Neural progenitor cell (in vitro differentiated cells): ENCODE results near the gene TBC1D23. TPM values are rescaled to one million over a fixed set of nuclear protein-coding genes. Genes with fewer than 3 reads are reported as not detected.

Experiments
- DNase-seq: peaks from one replicate; pipeline ENCODE4 v3.0.0-alpha.2; 2016; ENCODE audit warnings: low spot score
- H2AFZ ChIP-seq: fragments of 200-600 bp; sonication (generic); replicated peaks from 2 replicates; pipeline ENCODE4 v1.6.1; 2016; ENCODE audit warnings: antibody characterized with exemption
- H3F3A ChIP-seq: fragments of 200-600 bp; sonication (generic); 2 replicates; pipeline ENCODE4 v1.6.1; 2016; ENCODE audit warnings: antibody characterized with exemption, low read depth
- H3K27ac ChIP-seq: fragments of 200-600 bp; sonication (generic); 2 replicates; pipeline ENCODE4 v1.5.1; 2016; ENCODE audit warnings: mild to moderate bottlenecking
- H3K27me3 ChIP-seq: fragments of 200-600 bp; sonication (generic); 2 replicates; pipeline ENCODE4 v1.6.1; 2016; ENCODE audit warnings: mild to moderate bottlenecking, moderate library complexity
- H3K36me3 ChIP-seq: fragments of 200-600 bp; sonication (generic); 2 replicates; pipeline ENCODE4 v1.5.1; 2016
- H3K4me1 ChIP-seq: fragments of 200-600 bp; sonication (generic); 2 replicates; pipeline ENCODE4 v1.6.1; 2016; ENCODE audit warnings: mixed run types
- H3K4me2 ChIP-seq: fragments of 200-600 bp; sonication (generic); 2 replicates; pipeline ENCODE4 v1.6.1; 2016
- H3K4me3 ChIP-seq: fragments of 200-600 bp; sonication (generic); 2 replicates; pipeline ENCODE4 v1.5.1; 2016
- H3K79me2 ChIP-seq: fragments of 200-600 bp; sonication (generic); 2 replicates; pipeline ENCODE4 v1.6.1; 2016; ENCODE audit warnings: low read depth
- H3K9ac ChIP-seq: fragments of 200-600 bp; sonication (generic); 2 replicates; pipeline ENCODE4 v1.6.1; 2016
- H3K9me3 ChIP-seq: fragments of 200-600 bp; sonication (generic); 2 replicates; pipeline ENCODE4 v1.5.1; 2016; ENCODE audit warnings: low read depth
- H4K20me1 ChIP-seq: fragments of 200-600 bp; sonication (generic); 2 replicates; pipeline ENCODE4 v1.6.1; 2016; ENCODE audit warnings: low read depth
- H3K27ac Mint-ChIP-seq: 3 replicates; pipeline ENCODE4 v1.8.0; 2021; ENCODE audit warnings: mixed read lengths
- H3K27me3 Mint-ChIP-seq: 2 replicates; pipeline ENCODE4 v1.8.0; 2022; ENCODE audit warnings: low read depth, mild to moderate bottlenecking, inconsistent platforms, moderate library complexity, mixed read lengths; ENCODE audit not compliant: insufficient read depth
- H3K36me3 Mint-ChIP-seq: 3 replicates; pipeline ENCODE4 v1.8.0; 2021; ENCODE audit warnings: mixed read lengths
- H3K4me1 Mint-ChIP-seq: 3 replicates; pipeline ENCODE4 v1.8.0; 2021; ENCODE audit warnings: mixed read lengths
- H3K4me3 Mint-ChIP-seq: 3 replicates; pipeline ENCODE4 v1.8.0; 2021; ENCODE audit warnings: mild to moderate bottlenecking, moderate library complexity, mixed read lengths
- H3K9me3 Mint-ChIP-seq: 3 replicates; pipeline ENCODE4 v1.8.0; 2020; ENCODE audit warnings: mixed read lengths
- EZH2 ChIP-seq: fragments of 200-600 bp; sonication (generic); IDR thresholded peaks from 2 replicates; pipeline ENCODE4 v1.6.1; 2017; ENCODE audit warnings: antibody characterized with exemption, mild to moderate bottlenecking, moderate library complexity
- EZH2phosphoT487 ChIP-seq: fragments of 200-600 bp; sonication (generic); IDR thresholded peaks from 2 replicates; pipeline ENCODE4 v1.6.1; 2017; ENCODE audit warnings: antibody characterized with exemption
- total RNA-seq: library from RNA; depleted of rRNA; stranded (reverse); fragments of >200 nt; gene quantifications from 2 replicates; pipeline ENCODE4 v1.2.3, GENCODE V29; 2015; ENCODE audit warnings: low replicate concordance
- TF ChIP-seq, protein P1 (sequence below): fragments of 200-600 bp; sonication (generic); IDR thresholded peaks from 2 replicates; pipeline ENCODE4 v1.5.1; 2017; ENCODE audit warnings: antibody characterized with exemption, mild to moderate bottlenecking

The TBC1D23 gene
- total RNA-seq, 1 donor from 2014 or later = 50.1 TPM

DNA sequence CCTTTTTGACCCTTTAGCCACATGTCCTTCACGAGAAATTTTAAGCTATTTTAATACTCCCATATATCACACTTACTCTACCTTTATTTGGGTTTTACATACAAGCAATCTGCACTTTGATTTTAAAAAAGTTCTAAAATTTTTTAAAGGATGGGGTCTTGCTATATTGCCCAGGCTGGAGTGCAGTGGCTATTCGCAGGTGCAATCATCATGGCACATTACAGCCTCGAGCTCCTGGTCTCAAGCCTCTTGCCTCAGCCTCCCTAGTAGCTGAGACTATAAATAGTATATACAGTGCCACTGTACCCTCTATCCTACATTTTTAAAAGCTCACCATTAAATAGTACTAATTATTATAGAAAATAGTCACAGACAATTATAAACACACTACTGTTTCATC lies 103.6 kb downstream of the TBC1D23 start:
- Mint-ChIP-seq H3K36me3 (peaks cover 22% of the 10 kb centered on the region), H3K27ac (no peak overlapping the region), H3K27me3 (no peaks in the 10 kb centered on the region), H3K4me3 (no peak overlapping the region), H3K4me1 (no peaks in the 10 kb centered on the region), H3K9me3 (peaks cover 3% of the 10 kb centered on the region)
- no peaks in the 10 kb centered on the region for H3K27me3 ChIP-seq
- H3K79me2 ChIP-seq = no peaks in the 10 kb centered on the region
- H3K9ac ChIP-seq = no peak overlapping the region
- no peaks in the 10 kb centered on the region for H3K4me1 ChIP-seq
- H3K27ac ChIP-seq = no peak overlapping the region
- no peak for DNase-seq
- H3K4me2 ChIP-seq = no peak overlapping the region
- H4K20me1 ChIP-seq = no peaks in the 10 kb centered on the region
- no peaks in the 10 kb centered on the region for H3K9me3 ChIP-seq
- no peaks in the 10 kb centered on the region for H3F3A ChIP-seq
- TF ChIP-seq, protein P1, sequence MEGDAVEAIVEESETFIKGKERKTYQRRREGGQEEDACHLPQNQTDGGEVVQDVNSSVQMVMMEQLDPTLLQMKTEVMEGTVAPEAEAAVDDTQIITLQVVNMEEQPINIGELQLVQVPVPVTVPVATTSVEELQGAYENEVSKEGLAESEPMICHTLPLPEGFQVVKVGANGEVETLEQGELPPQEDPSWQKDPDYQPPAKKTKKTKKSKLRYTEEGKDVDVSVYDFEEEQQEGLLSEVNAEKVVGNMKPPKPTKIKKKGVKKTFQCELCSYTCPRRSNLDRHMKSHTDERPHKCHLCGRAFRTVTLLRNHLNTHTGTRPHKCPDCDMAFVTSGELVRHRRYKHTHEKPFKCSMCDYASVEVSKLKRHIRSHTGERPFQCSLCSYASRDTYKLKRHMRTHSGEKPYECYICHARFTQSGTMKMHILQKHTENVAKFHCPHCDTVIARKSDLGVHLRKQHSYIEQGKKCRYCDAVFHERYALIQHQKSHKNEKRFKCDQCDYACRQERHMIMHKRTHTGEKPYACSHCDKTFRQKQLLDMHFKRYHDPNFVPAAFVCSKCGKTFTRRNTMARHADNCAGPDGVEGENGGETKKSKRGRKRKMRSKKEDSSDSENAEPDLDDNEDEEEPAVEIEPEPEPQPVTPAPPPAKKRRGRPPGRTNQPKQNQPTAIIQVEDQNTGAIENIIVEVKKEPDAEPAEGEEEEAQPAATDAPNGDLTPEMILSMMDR = no peak
- TF ChIP-seq EZH2 (no peak), EZH2phosphoT487 (no peak)
- no peak overlapping the region for H3K4me3 ChIP-seq
- no peak overlapping the region for H2AFZ ChIP-seq
- H3K36me3 ChIP-seq = peaks cover 7% of the 10 kb centered on the region

DNA sequence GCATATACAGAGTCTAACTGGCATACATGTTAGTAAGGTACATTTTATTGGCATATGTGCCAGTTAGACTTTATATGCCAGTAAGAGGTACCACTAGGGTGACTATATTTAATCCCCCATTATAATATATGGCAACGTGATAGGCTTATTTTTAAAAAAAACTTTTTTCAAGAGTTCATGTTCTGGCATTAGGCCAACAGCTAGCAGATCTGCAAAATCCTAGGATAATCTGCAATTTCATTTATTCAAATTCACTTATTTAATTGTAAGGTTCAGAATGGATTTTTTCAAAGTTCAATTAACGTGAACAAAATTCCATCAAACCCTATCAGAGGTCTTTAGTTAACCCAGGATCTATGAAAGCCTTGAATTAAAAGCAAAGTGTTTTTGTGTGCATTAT lies 105.6 kb downstream of the TBC1D23 start:
- no peaks in the 10 kb centered on the region for H3K4me1 ChIP-seq
- no peak for DNase-seq
- H3K79me2 ChIP-seq = no peaks in the 10 kb centered on the region
- Mint-ChIP-seq H3K27ac (no peak overlapping the region), H3K36me3 (peaks cover 17% of the 10 kb centered on the region), H3K27me3 (no peaks in the 10 kb centered on the region), H3K9me3 (peaks cover 3% of the 10 kb centered on the region), H3K4me1 (no peaks in the 10 kb centered on the region), H3K4me3 (no peak overlapping the region)
- peaks cover 15% of the 10 kb centered on the region for H3K36me3 ChIP-seq
- no peaks in the 10 kb centered on the region for H4K20me1 ChIP-seq
- no peaks in the 10 kb centered on the region for H3F3A ChIP-seq
- H3K9me3 ChIP-seq = no peaks in the 10 kb centered on the region
- TF ChIP-seq EZH2 (no peak), EZH2phosphoT487 (no peak)
- TF ChIP-seq, protein P1 = no peak
- H3K9ac ChIP-seq = no peak overlapping the region
- H3K27me3 ChIP-seq = no peaks in the 10 kb centered on the region
- H2AFZ ChIP-seq = no peak overlapping the region
- no peak overlapping the region for H3K4me2 ChIP-seq
- no peak overlapping the region for H3K27ac ChIP-seq
- H3K4me3 ChIP-seq = no peak overlapping the region

GRCh38 chr3:100368441-100368840 lies 107.6 kb downstream of the TBC1D23 start:
- H3K27ac ChIP-seq = no peak overlapping the region
- no peak overlapping the region for H3K4me2 ChIP-seq
- TF ChIP-seq EZH2 = no peak
- no peak for TF ChIP-seq EZH2phosphoT487
- TF ChIP-seq, protein P1 = no peak
- no peak for DNase-seq
- H3K9me3 ChIP-seq = no peaks in the 10 kb centered on the region
- H2AFZ ChIP-seq = no peak overlapping the region
- H3K4me1 ChIP-seq = no peaks in the 10 kb centered on the region
- H4K20me1 ChIP-seq = no peaks in the 10 kb centered on the region
- H3K4me3 ChIP-seq = no peak overlapping the region
- H3K4me1 Mint-ChIP-seq = no peaks in the 10 kb centered on the region
- no peaks in the 10 kb centered on the region for H3K27me3 ChIP-seq
- H3K4me3 Mint-ChIP-seq = no peak overlapping the region
- H3K27me3 Mint-ChIP-seq = no peaks in the 10 kb centered on the region
- peaks cover 11% of the 10 kb centered on the region for H3K36me3 ChIP-seq
- H3K27ac Mint-ChIP-seq = no peak overlapping the region
- H3K79me2 ChIP-seq = no peaks in the 10 kb centered on the region
- no peaks in the 10 kb centered on the region for H3F3A ChIP-seq
- H3K9ac ChIP-seq = no peak overlapping the region
- no peaks in the 10 kb centered on the region for H3K9me3 Mint-ChIP-seq
- peaks cover 11% of the 10 kb centered on the region for H3K36me3 Mint-ChIP-seq
